WTC11 (cell line): Measurements from ENCODE around the gene ZNF57.

ENCODE experiments used
- ATF6 ChIP-seq: sonication (generic); formaldehyde crosslinking; IDR thresholded peaks from 2 replicates; pipeline ENCODE4 v1.8.1; 2023; ENCODE audit warnings: mild to moderate bottlenecking, missing genetic modification reagents
- CTCF ChIP-seq: fragments of 200-600 bp; IDR thresholded peaks from 2 replicates; pipeline ENCODE4 v1.8.0; 2022; ENCODE audit warnings: antibody characterized with exemption
- FOXP1 ChIP-seq: sonication (generic); formaldehyde crosslinking; IDR thresholded peaks from 2 replicates; pipeline ENCODE4 v1.8.0; 2022; ENCODE audit warnings: missing genetic modification reagents, mild to moderate bottlenecking, moderate library complexity, borderline replicate concordance
- NR2C2 ChIP-seq: sonication (generic); formaldehyde crosslinking; IDR thresholded peaks from 2 replicates; pipeline ENCODE4 v1.8.0; 2022; ENCODE audit warnings: mild to moderate bottlenecking, missing genetic modification reagents
- SP1 ChIP-seq: sonication (generic); formaldehyde crosslinking; conservative IDR thresholded peaks from 2 replicates; pipeline ENCODE4 v1.8.1; 2022; ENCODE audit warnings: missing genetic modification reagents
- TEAD4 ChIP-seq: sonication (generic); formaldehyde crosslinking; IDR thresholded peaks from 2 replicates; pipeline ENCODE4 v1.8.0; 2022; ENCODE audit warnings: mild to moderate bottlenecking, missing genetic modification reagents
- TP53 ChIP-seq: sonication (generic); formaldehyde crosslinking; IDR thresholded peaks from 2 replicates; pipeline ENCODE4 v1.8.1; 2023; ENCODE audit warnings: mild to moderate bottlenecking, missing genetic modification reagents
- ZNF396 ChIP-seq: fragments of 250-450 bp; sonication (Bioruptor Pico); IDR thresholded peaks from 2 replicates; pipeline ENCODE4 v1.8.0; 2021; ENCODE audit warnings: mild to moderate bottlenecking, moderate library complexity, borderline replicate concordance

GRCh38 chr19:2962018-2962670 is 61.4 kb downstream of the ZNF57 start:
- TF ChIP-seq CTCF (peak; percentile 83), SP1 (CRISPR knock-in tag) (no peak), ZNF396 (CRISPR knock-in tag) (no peak), TP53 (no peak), NR2C2 (no peak), ATF6 (no peak), FOXP1 (CRISPR knock-in tag) (no peak), TEAD4 (no peak)
